GM18873 (cell line): Measurements from ENCODE around the gene RALBP1.

Experiments
- ATAC-seq: cut with Tn5 transposase; IDR thresholded peaks from one replicate; pipeline ENCODE4 v1.9.1; 2021; ENCODE audit warnings: mild to moderate bottlenecking, moderate library complexity, moderate number of reproducible peaks; ENCODE audit not compliant: unreplicated experiment, low FRiP score

The RALBP1 gene

GRCh38 chr18:9542924-9543323 lies 67.6 kb downstream of the RALBP1 start:
- no peak for ATAC-seq

- no peak for ATAC-seq
These were observed 69.7 kb downstream of the RALBP1 start for GRCh38 chr18:9545029-9545428.

GRCh38 chr18:9546468-9546867 lies 71.2 kb downstream of the RALBP1 start:
- no peak for ATAC-seq

GRCh38 chr18:9547782-9548181 lies 72.5 kb downstream of the RALBP1 start:
- ATAC-seq, result no peak

GRCh38 chr18:9549405-9549804 lies 74.1 kb downstream of the RALBP1 start:
- ATAC-seq, result no peak

GRCh38 chr18:9550429-9550828 lies 75.1 kb downstream of the RALBP1 start:
- no peak for ATAC-seq

- no peak for ATAC-seq
These were observed 76.9 kb downstream of the RALBP1 start for GRCh38 chr18:9552191-9552590.

- ATAC-seq, result no peak
These were observed 77.3 kb downstream of the RALBP1 start for GRCh38 chr18:9552616-9553015.

- ATAC-seq, result no peak
These were observed 82.1 kb downstream of the RALBP1 start for GRCh38 chr18:9557250-9557943.

- no peak for ATAC-seq
These were observed 83.2 kb downstream of the RALBP1 start for GRCh38 chr18:9558387-9559064.

- ATAC-seq, result no peak
These were observed 83.9 kb downstream of the RALBP1 start for GRCh38 chr18:9559253-9559652.

GRCh38 chr18:9561759-9562158 lies 86.4 kb downstream of the RALBP1 start:
- ATAC-seq, result no peak

GRCh38 chr18:9562584-9562983 lies 87.3 kb downstream of the RALBP1 start:
- ATAC-seq, result no peak

GRCh38 chr18:9563331-9563730 lies 88.0 kb downstream of the RALBP1 start:
- ATAC-seq, result no peak

- no peak for ATAC-seq
These were observed 90.1 kb downstream of the RALBP1 start for GRCh38 chr18:9565407-9565806.

GRCh38 chr18:9568186-9568585 lies 92.9 kb downstream of the RALBP1 start:
- ATAC-seq, result no peak

GRCh38 chr18:9569178-9569577 lies 93.9 kb downstream of the RALBP1 start:
- ATAC-seq, result no peak

GRCh38 chr18:9570255-9570654 lies 94.9 kb downstream of the RALBP1 start:
- no peak for ATAC-seq

- no peak for ATAC-seq
These were observed 96.2 kb downstream of the RALBP1 start for GRCh38 chr18:9571546-9571945.

GRCh38 chr18:9574473-9575115 lies 99.3 kb downstream of the RALBP1 start:
- no peak for ATAC-seq

GRCh38 chr18:9575558-9575957 lies 100.2 kb downstream of the RALBP1 start:
- no peak for ATAC-seq

GRCh38 chr18:9577361-9577760 lies 102.0 kb downstream of the RALBP1 start:
- no peak for ATAC-seq
